ENCODE measurements around the gene NKX2-1. TPM values are rescaled to one million over a fixed set of nuclear protein-coding genes. Genes with fewer than 3 reads are reported as not detected.

NKX2-1 gene
- polyA plus RNA-seq, 1 donor (not counting 4 experiments of a cell fraction or from before 2014, with no cell fraction given), result not detected

GRCh38 chr14:36498938-36499337 is 21.1 kb downstream of the NKX2-1 start:
- H3K36me3 ChIP-seq (ENCODE audit: control insufficient read depth in 2 of 2, extremely low read depth in 1 of 2, insufficient read depth in 2 of 2, low read length in 2 of 2), result no peaks in the 10 kb centered on the region

GRCh38 chr14:36496346-36496745 is 23.7 kb downstream of the NKX2-1 start:
- dilution Hi-C loops (cut with MboI; ENCODE audit: extremely low pct_ligation_motif_present, low sequenced_read_pairs), result no loop called here
- Histone ChIP-seq H4K20me1 (ENCODE audit: control insufficient read depth, extremely low read depth, insufficient read depth, low read length) (no peaks in the 10 kb centered on the region), H3K27me3 (ENCODE audit: control insufficient read depth, extremely low read depth, insufficient read depth, low read length) (peaks cover 40% of the 10 kb centered on the region), H3K27ac (ENCODE audit: control insufficient read depth, insufficient read depth, low read length) (no peak overlapping the region), H3K9me1 (ENCODE audit: control insufficient read depth, extremely low read depth, insufficient read depth, low read length) (no peaks in the 10 kb centered on the region), H3K9me3 (ENCODE audit: control insufficient read depth, low read depth, low read length) (no peaks in the 10 kb centered on the region), H2AFZ (ENCODE audit: control insufficient read depth, low read length) (no peak overlapping the region), H3K4me2 (ENCODE audit: control insufficient read depth, extremely low read depth, insufficient read depth, low read depth, low read length) (no peak overlapping the region), H3K9ac (ENCODE audit: control insufficient read depth, extremely low read depth, insufficient read depth, low read length) (no peak overlapping the region), H3K36me3 (ENCODE audit: control insufficient read depth in 2 of 2, extremely low read depth in 1 of 2, insufficient read depth in 2 of 2, low read length in 2 of 2) (no peaks in the 10 kb centered on the region), H3K4me3 (ENCODE audit: control insufficient read depth in 2 of 3, extremely low read depth in 1 of 3, insufficient read depth in 2 of 3, low read depth in 1 of 3, low read length in 3 of 3) (no peak overlapping the region), H3K79me2 (ENCODE audit: control insufficient read depth, insufficient read depth, low read length) (no peaks in the 10 kb centered on the region), H3K4me1 (ENCODE audit: control insufficient read depth, extremely low read depth, insufficient read depth, low read length) (no peaks in the 10 kb centered on the region)
- TF ChIP-seq EZH2 (IDR thresholded peaks at IDR 0.05; ENCODE audit: low read length) (no peak), CTCF (optimal IDR thresholded peaks at IDR 0.05 in 1 of 3, IDR thresholded peaks at IDR 0.05 in 1 of 3, conservative IDR thresholded peaks at IDR 0.05 in 1 of 3; ENCODE audit: extremely low read depth in 1 of 3, insufficient read depth in 2 of 3, low read length in 3 of 3) (no peak)
- DNase-seq (ENCODE audit: low read depth, low spot score), result no peak
- FAIRE-seq, result no peak

More at GRCh38 chr14:36498938-36499337, 21.1 kb downstream of the NKX2-1 start:
- Histone ChIP-seq H3K4me1 (ENCODE audit: control insufficient read depth, extremely low read depth, insufficient read depth, low read length) (no peaks in the 10 kb centered on the region), H3K79me2 (ENCODE audit: control insufficient read depth, insufficient read depth, low read length) (no peaks in the 10 kb centered on the region), H2AFZ (ENCODE audit: control insufficient read depth, low read length) (no peak overlapping the region), H3K9ac (ENCODE audit: control insufficient read depth, extremely low read depth, insufficient read depth, low read length) (no peak overlapping the region), H4K20me1 (ENCODE audit: control insufficient read depth, extremely low read depth, insufficient read depth, low read length) (no peaks in the 10 kb centered on the region), H3K4me2 (ENCODE audit: control insufficient read depth, extremely low read depth, insufficient read depth, low read depth, low read length) (no peak overlapping the region), H3K27ac (ENCODE audit: control insufficient read depth, insufficient read depth, low read length) (no peak overlapping the region), H3K9me3 (ENCODE audit: control insufficient read depth, low read depth, low read length) (no peaks in the 10 kb centered on the region), H3K4me3 (ENCODE audit: control insufficient read depth in 2 of 3, extremely low read depth in 1 of 3, insufficient read depth in 2 of 3, low read depth in 1 of 3, low read length in 3 of 3) (no peak overlapping the region), H3K9me1 (ENCODE audit: control insufficient read depth, extremely low read depth, insufficient read depth, low read length) (no peaks in the 10 kb centered on the region), H3K27me3 (ENCODE audit: control insufficient read depth, extremely low read depth, insufficient read depth, low read length) (peaks cover 56% of the 10 kb centered on the region)
- dilution Hi-C loops (cut with MboI; ENCODE audit: extremely low pct_ligation_motif_present, low sequenced_read_pairs), result no loop called here
- DNase-seq (ENCODE audit: low read depth, low spot score) (no peak), FAIRE-seq (no peak)
- TF ChIP-seq CTCF (optimal IDR thresholded peaks at IDR 0.05 in 1 of 3, IDR thresholded peaks at IDR 0.05 in 1 of 3, conservative IDR thresholded peaks at IDR 0.05 in 1 of 3; ENCODE audit: extremely low read depth in 1 of 3, insufficient read depth in 2 of 3, low read length in 3 of 3) (no peak), EZH2 (IDR thresholded peaks at IDR 0.05; ENCODE audit: low read length) (no peak)
